ENCODE measurements around the gene PRELID2. TPM values are rescaled to one million over a fixed set of nuclear protein-coding genes. Genes with fewer than 3 reads are reported as not detected.
"Not testable (repeated sequence)": the region's sequence is repeated elsewhere in the genome, so short reads cannot be mapped to it uniquely, and the experiment has no call there.

The PRELID2 gene
- total RNA-seq, 1 donor from 2014 or later, result 41.2 TPM

GRCh38 chr5:145804701-145805100 lies 30.4 kb downstream of the PRELID2 start:
- ATAC-seq (ENCODE audit: poor library complexity) (no peak), DNase-seq (no peak)
- intact Hi-C loops (cut with DNase I), result no loop called here

DNA sequence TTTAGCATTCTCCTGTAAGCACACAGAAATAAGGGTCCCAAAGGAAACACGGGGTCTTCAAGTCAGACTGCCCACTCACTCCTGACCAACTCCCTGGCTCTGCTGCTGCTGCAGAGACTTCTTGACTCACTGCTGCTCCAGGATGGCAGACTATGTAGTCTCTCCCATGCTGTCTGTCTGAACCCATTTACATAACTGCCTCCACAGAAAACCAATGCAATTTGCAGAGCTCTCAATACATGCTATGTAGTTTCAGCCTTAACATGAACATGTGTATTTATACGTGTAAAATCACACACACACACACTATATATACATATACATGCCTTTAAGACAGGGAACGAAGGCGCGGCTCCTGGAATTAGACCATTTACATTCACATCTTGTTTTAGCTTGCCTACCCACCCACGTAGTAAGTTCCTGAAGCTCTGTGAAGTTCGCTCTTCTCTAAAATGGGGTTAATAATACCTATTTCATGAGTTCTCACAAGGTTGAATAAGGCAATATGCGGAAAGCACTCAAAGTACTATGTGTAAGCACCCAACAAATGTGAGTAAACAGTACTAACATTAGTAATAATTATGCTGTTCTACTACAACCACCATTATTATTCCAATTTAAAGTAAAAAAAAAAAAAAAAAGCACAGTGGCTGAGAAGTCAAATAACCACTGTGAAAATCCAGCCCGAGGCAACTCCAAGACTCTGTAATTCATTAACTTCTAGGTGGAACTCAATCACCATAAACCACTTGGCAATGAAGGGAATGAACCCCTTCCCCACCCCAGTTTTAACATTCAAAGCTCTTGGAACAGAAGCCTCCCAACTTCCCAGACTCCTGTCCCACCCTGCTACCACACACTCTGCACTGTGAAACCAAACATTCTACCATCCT lies 31.8 kb downstream of the PRELID2 start:
- intact Hi-C loops (cut with DNase I), result no loop called here
- no peak for ATAC-seq (ENCODE audit: poor library complexity)
- no peak for DNase-seq

GRCh38 chr5:145801195-145801594 lies 33.9 kb downstream of the PRELID2 start:
- intact Hi-C loops (cut with DNase I), result no loop called here
- ATAC-seq (ENCODE audit: poor library complexity), result no peak
- no peak for DNase-seq

- no peak for ATAC-seq (ENCODE audit: poor library complexity)
- no peak for DNase-seq
- intact Hi-C loops (cut with DNase I), result no loop called here
These were observed 35.0 kb downstream of the PRELID2 start for GRCh38 chr5:145800181-145800580.

DNA sequence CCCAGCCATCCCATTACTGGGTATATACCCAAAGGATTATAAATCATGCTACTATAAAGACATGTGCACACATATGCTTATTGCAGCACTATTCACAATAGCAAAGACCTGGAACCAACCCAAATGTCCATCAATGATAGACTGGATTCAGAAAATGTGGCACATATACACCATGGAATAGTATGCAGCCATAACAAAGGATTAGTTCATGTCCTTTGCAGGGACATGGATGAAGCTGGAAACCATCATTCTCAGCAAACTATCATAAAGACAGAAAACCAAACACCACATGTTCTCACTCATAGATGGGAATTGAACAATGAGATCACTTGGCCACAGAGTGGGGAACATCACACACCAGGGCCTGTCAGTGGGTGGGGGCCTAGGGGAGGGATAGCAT lies 36.6 kb downstream of the PRELID2 start:
- DNase-seq; ATAC-seq (ENCODE audit: poor library complexity); intact Hi-C loops (cut with DNase I): not testable (repeated sequence)

- ATAC-seq (ENCODE audit: poor library complexity) (no peak), DNase-seq (no peak)
- intact Hi-C loops (cut with DNase I), result no loop called here
These were observed 37.8 kb downstream of the PRELID2 start for GRCh38 chr5:145797336-145797735.

- intact Hi-C loops (cut with DNase I), result no loop called here
- no peak for DNase-seq
These were observed 38.8 kb downstream of the PRELID2 start for GRCh38 chr5:145796318-145796717.

DNA sequence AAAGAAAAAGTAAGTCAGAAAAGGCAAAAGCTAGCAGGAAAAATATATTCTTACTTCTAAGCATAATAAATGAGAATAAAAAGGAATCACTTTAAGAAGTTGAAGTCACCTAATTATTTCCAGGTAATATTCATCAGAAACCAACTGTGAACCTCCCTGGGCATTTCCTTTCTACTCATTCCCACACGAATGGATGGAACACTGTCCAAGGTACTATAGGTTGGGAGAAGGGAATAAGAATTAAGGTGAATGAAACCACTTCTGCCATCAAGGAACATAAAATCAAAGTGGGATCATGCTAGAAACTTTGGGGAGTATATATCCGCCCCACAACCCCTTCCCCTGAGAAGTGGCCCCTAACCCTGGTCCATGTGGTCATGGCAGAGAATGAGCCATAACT lies 41.6 kb downstream of the PRELID2 start:
- intact Hi-C loops (cut with DNase I), result no loop called here
- no peak for DNase-seq
- ATAC-seq (ENCODE audit: poor library complexity), result no peak

More at GRCh38 chr5:145796318-145796717, 38.8 kb downstream of the PRELID2 start:
- ATAC-seq (ENCODE audit: poor library complexity), result no peak

DNA sequence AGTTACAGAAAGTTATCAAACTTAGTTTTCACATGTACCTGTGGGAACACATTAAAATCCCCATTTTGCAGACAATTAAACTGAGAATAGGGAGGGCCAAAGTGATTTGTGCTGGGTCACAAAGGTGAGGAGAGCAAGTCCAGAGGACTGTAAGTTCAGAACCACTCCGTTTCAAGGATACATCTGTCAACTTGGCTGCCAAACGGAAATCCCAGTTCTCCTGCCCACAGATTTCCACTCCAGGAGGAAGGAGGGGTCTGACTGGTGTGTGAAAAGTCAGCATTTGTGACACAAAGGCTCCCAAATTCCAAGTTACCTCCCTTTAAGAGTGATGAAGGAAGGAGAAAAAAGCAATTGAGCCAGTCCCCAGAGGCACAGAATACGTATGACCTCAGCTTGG lies 42.3 kb downstream of the PRELID2 start:
- DNase-seq (no peak), ATAC-seq (ENCODE audit: poor library complexity) (peak; percentile 45)
- intact Hi-C loops (cut with DNase I), result no loop called here

DNA sequence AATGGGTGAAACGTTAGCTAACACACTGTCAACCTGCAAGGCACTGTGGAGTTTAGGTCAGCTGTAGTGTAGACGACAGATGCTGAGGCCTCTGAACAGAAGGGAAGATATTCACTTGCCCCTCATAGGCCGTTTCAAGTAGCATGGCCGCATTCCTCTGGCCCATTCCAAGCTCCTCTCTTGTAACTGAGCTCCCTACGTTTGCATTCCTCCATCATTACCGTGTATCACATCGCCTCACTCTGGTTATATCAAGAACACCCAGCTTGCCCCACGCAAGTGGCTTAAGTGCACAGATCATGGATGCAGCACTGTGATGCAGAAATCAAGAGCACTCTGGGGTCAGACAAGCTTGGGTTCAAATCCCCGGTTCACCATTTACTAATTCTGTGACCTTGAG lies 43.3 kb downstream of the PRELID2 start:
- DNase-seq, result no peak
- no peak for ATAC-seq (ENCODE audit: poor library complexity)
- intact Hi-C loops (cut with DNase I), result no loop called here

GRCh38 chr5:145787996-145788395 lies 47.1 kb downstream of the PRELID2 start:
- DNase-seq, result no peak
- intact Hi-C loops (cut with DNase I), result no loop called here
- peak; percentile 32 for ATAC-seq (ENCODE audit: poor library complexity)

DNA sequence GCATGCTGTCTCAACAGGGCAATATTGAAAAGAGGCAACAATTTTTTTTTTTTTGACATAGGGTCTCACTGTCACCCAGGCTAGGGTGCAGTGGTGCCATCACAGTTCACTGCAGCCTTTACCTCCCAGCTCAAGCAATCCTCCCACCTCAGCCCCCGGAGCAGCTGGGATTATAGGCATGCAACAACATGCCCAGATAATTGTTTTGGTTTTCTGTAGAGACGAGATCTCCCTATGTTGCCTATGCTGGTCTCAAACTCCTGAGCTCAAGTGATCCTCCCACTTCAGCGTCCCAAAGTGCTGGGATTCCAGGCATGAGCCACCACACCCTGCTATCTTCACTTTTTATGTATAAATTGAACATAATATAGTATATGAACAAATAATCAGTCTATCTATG lies 47.6 kb downstream of the PRELID2 start:
- intact Hi-C loops (cut with DNase I), result no loop called here
- DNase-seq, result no peak
- peak; percentile 25 for ATAC-seq (ENCODE audit: poor library complexity)

DNA sequence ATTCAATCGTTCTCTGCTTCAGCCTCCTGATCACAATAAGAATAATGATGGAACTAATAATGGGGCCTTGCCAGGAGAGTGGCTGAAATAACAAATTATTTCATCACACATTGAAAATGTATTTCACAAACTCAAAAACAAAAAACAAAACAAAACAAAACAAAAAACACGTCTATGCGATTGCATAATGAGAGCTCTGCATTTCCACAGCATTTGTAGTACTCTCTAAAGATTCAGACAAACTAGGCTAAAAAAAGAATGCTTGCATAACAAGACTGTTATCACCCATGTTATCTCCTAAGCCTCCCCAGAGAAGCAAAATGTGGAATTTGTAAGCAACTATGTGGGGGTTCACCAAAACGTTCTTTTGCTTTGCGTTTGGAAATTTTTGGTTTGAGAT lies 48.1 kb downstream of the PRELID2 start:
- no peak for DNase-seq
- ATAC-seq (ENCODE audit: poor library complexity), result peak; percentile 82
- intact Hi-C loops (cut with DNase I), result no loop called here

GRCh38 chr5:145780982-145781381 lies 54.2 kb downstream of the PRELID2 start:
- intact Hi-C loops (cut with DNase I), result no loop called here

GRCh38 chr5:145778144-145778900 lies 56.8 kb downstream of the PRELID2 start:
- intact Hi-C loops (cut with DNase I), result no loop called here
- ATAC-seq (ENCODE audit: poor library complexity) (peak; percentile 26), DNase-seq (peak; percentile 42)

More at GRCh38 chr5:145780982-145781381, 54.2 kb downstream of the PRELID2 start:
- DNase-seq, result no peak
- ATAC-seq (ENCODE audit: poor library complexity), result no peak

GRCh38 chr5:145777445-145778063 lies 57.6 kb downstream of the PRELID2 start:
- DNase-seq (no peak), ATAC-seq (ENCODE audit: poor library complexity) (peak; percentile 27)
- intact Hi-C loops (cut with DNase I), result no loop called here

DNA sequence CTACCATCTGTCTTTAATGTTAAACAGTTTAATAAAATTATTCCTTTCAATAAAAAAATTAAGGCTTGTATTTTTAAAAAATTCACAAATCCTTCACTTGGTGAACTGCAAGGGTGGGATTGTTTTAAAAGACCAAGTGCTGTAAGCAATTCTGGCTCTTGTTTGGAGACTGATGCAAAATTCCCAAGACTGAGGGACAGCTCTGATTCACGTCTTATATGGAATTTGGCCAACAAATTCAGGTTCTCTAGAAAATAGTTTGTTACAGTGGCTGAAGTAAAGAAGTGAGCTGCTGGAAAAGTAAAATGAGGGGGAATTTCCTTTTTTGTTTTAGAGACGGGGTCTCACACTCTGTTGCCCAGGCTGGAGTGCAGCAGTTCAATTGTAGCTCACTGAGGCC lies 58.3 kb downstream of the PRELID2 start:
- DNase-seq (no peak), ATAC-seq (ENCODE audit: poor library complexity) (peak; percentile 16)
- intact Hi-C loops (cut with DNase I), result no loop called here

- intact Hi-C loops (cut with DNase I), result no loop called here
- ATAC-seq (ENCODE audit: poor library complexity), result peak; percentile 86
- no peak for DNase-seq
These were observed 59.2 kb downstream of the PRELID2 start for GRCh38 chr5:145775893-145776444.

GRCh38 chr5:145775411-145775810 lies 59.7 kb downstream of the PRELID2 start:
- DNase-seq, result no peak
- intact Hi-C loops (cut with DNase I), result no loop called here
- no peak for ATAC-seq (ENCODE audit: poor library complexity)
